ENCODE results near the gene BCR.
A peak's percentile ranks its signal among the peaks of the same experiment; 100 is the strongest.

The BCR gene

DNA sequence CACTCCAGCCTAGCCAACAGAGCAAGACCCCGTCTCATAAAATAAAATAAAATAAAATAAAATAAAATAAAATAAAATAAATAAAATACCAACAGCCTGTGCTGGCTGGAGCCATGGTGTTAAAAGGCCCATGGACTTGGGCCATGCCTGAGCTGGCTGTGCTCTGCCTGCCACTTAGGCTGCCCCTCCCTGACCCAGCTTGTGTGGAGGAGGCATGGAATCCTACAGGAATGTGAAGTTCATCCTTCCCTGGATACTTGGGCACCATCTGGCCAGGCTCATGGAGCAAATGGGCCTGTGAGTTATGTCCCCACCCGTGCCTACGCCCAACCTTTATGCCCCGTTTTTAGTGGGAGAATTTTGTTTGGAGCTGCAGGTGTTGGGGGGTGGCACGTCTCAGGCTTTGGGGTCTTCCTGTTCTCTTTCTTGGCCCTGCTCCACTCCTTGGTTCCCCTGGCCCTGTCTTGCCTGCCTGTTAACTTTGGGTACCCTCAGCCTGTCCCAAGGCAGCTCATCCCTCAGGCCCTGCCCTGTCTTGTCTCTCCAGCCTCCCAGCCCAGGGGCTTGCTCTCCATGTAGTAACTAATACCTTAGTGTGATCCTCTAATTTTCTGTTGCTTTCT lies 51.3 kb downstream of the BCR start:
- no peak for DNase-seq (ENCODE audit: low read depth)
- in situ Hi-C loops (cut with HindIII; ENCODE audit: low sequenced_read_pairs) = loop anchor here (25.0 kb wide), 1 partner anchor 1294 kb away; no protein-coding TSS in a partner anchor
- TF ChIP-seq, protein P1, sequence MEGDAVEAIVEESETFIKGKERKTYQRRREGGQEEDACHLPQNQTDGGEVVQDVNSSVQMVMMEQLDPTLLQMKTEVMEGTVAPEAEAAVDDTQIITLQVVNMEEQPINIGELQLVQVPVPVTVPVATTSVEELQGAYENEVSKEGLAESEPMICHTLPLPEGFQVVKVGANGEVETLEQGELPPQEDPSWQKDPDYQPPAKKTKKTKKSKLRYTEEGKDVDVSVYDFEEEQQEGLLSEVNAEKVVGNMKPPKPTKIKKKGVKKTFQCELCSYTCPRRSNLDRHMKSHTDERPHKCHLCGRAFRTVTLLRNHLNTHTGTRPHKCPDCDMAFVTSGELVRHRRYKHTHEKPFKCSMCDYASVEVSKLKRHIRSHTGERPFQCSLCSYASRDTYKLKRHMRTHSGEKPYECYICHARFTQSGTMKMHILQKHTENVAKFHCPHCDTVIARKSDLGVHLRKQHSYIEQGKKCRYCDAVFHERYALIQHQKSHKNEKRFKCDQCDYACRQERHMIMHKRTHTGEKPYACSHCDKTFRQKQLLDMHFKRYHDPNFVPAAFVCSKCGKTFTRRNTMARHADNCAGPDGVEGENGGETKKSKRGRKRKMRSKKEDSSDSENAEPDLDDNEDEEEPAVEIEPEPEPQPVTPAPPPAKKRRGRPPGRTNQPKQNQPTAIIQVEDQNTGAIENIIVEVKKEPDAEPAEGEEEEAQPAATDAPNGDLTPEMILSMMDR (IDR thresholded peaks at IDR 0.05; ENCODE audit: low read depth, low read length, missing control alignments) = no peak
- no peak overlapping the region for H3K4me3 ChIP-seq (ENCODE audit: low read depth, low read length)

DNA sequence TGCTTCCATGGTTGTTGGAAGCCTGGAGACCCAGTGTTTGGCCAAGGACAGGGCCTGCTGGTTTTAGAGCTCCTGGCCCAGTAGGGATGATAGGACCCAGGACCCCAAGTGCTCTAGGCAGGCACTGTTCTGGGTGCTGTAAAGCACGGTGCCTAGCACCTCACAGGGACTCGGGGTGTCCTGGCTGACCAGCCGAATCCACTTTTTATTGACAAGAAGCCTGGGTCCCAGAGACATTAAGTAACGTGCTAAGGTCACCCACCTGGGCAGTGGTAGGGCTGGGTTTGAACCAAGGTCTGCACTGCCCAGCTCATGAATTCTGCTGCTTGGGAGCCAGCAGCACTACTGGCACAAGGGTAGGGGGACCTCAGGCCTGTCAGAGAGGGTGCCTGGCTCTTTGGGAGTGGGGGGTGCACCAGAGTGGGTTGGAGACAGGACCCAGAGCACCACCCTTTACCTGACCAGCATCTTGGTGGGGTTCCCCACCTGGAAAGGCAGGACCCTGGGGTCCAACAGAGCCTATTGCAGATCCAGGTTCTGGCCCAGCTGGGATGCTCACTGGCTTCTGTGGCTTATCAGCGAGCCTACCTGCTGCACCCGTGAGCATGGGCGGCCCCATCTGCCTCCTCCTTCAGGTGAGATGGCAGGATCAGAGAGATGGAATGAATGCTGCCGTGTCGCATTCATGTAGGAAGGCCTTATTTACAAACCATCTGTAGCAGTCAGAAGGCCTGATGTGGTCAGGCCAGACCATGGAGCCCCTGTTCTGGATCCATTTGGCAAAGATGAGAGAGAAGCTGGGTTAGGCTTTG lies 52.0 kb downstream of the BCR start:
- H3K4me3 ChIP-seq (ENCODE audit: low read depth, low read length) = no peak overlapping the region
- TF ChIP-seq, protein P1 (IDR thresholded peaks at IDR 0.05; ENCODE audit: low read depth, low read length, missing control alignments) = no peak
- in situ Hi-C loops (cut with HindIII; ENCODE audit: low sequenced_read_pairs) = loop anchor here (25.0 kb wide), 1 partner anchor 1295 kb away; no protein-coding TSS in a partner anchor
- no peak for DNase-seq (ENCODE audit: low read depth)

DNA sequence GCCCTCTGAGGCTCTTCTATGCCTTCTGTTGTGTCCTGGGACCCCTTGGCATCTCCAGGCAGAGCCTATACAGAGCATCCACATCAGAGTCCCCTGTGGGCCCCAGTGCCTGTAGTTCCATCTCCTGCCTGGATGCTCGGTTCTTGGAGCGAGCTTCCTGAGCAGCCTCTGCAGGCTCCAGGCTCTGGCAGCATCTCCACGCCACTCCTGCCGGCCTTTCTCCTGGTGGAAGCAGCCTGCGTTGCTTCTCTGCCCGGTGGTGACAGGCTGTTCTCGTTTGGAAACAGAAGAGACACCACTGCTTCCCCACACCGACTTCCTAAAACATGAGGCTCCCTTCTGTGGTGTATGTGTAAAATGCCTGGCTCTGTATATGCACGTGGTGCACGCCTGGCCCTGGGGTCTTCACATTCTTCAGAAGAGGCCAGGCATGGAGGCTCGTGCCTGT lies 52.8 kb downstream of the BCR start:
- no peak overlapping the region for H3K4me3 ChIP-seq (ENCODE audit: low read depth, low read length)
- TF ChIP-seq, protein P1 (IDR thresholded peaks at IDR 0.05; ENCODE audit: low read depth, low read length, missing control alignments) = peak; percentile 22
- no peak for DNase-seq (ENCODE audit: low read depth)
- in situ Hi-C loops (cut with HindIII; ENCODE audit: low sequenced_read_pairs) = loop anchor here (25.0 kb wide), 1 partner anchor 1296 kb away; no protein-coding TSS in a partner anchor

DNA sequence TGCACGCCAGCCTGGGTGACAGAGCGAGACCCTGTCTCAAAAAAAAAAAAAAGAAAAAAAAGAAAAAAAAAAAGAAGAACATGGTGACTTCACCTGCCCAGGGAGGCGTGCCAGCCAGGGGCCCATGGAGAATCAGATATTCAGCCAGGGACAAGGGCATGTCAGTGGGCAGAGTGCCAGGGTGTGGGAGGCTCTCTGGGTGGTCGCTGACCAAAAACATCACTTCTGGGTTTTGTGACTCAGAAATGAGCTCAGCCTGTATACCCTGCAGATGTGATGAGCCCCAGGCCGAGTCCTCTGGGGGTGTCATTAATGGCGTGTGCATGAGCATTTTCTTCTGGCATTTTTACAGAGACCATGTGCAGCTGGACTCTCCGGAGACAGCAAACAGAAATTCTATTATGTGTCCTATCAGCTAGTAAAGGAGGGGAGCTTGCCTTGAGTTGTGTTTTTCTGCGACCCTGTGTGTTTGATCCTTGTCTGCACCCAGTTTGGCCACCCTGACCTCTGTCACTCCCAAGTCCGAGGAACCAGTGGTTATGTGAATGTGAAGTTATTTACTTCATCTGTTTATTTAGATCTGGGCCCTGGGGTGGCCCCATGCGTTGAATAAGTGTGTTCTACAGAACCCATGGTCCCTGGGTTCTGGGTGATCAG lies 53.6 kb downstream of the BCR start:
- in situ Hi-C loops (cut with HindIII; ENCODE audit: low sequenced_read_pairs) = loop anchor here (25.0 kb wide), 1 partner anchor 1297 kb away; no protein-coding TSS in a partner anchor
- H3K4me3 ChIP-seq (ENCODE audit: low read depth, low read length) = no peak overlapping the region
- DNase-seq (ENCODE audit: low read depth) = no peak
- TF ChIP-seq, protein P1 (IDR thresholded peaks at IDR 0.05; ENCODE audit: low read depth, low read length, missing control alignments) = no peak

DNA sequence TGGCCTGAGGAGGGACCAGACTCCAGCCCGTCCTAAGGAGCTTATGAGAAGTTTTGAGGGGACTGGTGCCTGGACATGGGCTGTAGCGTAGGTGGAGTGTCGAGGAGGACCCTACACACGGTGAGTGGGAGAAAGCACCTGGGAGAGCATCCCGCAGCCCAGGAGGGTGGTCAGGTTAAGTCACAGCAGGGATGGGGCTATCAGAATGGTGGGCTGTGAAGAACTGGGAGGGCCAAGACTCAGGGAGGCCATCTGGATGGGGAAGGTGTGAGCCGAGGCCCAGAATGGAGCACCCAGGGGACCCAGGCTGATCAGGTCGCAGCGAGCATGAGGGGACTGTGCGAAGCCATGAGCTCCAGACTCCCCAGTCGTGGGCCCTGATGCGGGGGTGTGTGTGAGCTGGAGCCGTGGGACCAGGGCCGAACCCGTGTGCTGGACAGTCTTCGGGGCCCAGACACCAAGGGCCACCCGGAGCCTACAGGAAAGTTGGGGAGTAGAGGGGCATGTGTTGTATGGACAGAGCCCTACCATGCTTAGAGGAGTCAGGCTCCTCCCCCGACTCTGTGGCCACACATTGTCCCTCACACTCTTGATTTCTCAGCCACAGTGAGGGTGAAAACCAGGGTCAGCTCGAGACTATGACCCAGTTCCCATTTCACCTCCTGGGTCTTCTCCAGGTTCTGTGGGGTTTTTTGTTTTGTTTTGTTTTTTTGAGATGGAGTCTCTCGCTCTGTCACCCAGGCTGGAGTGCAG lies 54.3 kb downstream of the BCR start:
- in situ Hi-C loops (cut with HindIII; ENCODE audit: low sequenced_read_pairs) = loop anchor here (25.0 kb wide), 1 partner anchor 1297 kb away; no protein-coding TSS in a partner anchor
- TF ChIP-seq, protein P1 (IDR thresholded peaks at IDR 0.05; ENCODE audit: low read depth, low read length, missing control alignments) = no peak
- no peak for DNase-seq (ENCODE audit: low read depth)
- no peak overlapping the region for H3K4me3 ChIP-seq (ENCODE audit: low read depth, low read length)

All from astrocyte of the cerebellum (primary cell).